Left cardiac atrium (tissue), 4 donors: Measurements from ENCODE around the gene LINC00237. TPM values are rescaled to one million over a fixed set of nuclear protein-coding genes. Genes with fewer than 3 reads are reported as not detected.

Experiments
- ATAC-seq, 2 donors: fragments of 200-7000 bp; cut with Tn5 transposase; one replicate each; pipeline ENCODE4 v1.9.1; 2020; ENCODE audit warnings: mild to moderate bottlenecking in 2 of 2, moderate library complexity in 2 of 2
- DNase-seq: peaks from one replicate; pipeline ENCODE4 v3.0.0-alpha.2; 2020
- intact Hi-C, 2 donors: fragments of 100-400 bp; cut with DNase I; formaldehyde crosslinking; loops; one replicate each; pipeline versions ENCODE4 v1.14.1 to v1.15.1; 2022 to 2023
- total RNA-seq, 2 donors: library from RNA; stranded (reverse); fragmentation: NEBNext Ultra II Directional; extraction: Animal tissue kit (Norgen Biotek cat#: 25700); gene quantifications; one replicate each; pipeline ENCODE4 v1.2.1, GENCODE V29; 2021
- donor health status: DM: no; HTN: yes; CAD: no.
- donor health status: DM: no; HTN: yes; CAD: no; lungs with severe emphysema.
- donor health status: DM: yes; HTN: yes; CAD: no.
- donor health status: Dilated cardiomyopathy.

Gene LINC00237
- total RNA-seq, 2 donors from 2014 or later, result not detected

GRCh38 chr20:21101932-21102575 lies 4.1 kb downstream of the LINC00237 start:
- no peak for DNase-seq
- intact Hi-C loops, result no loop called here
- peak; percentile 24 to 53 for ATAC-seq

- DNase-seq, result no peak
- ATAC-seq, result peak; percentile 20 to 23
- intact Hi-C loops, result no loop called here
Measured at GRCh38 chr20:21101453-21101931, 4.7 kb downstream of the LINC00237 start.

- intact Hi-C loops, result no loop called here
- no peak for DNase-seq
- peak in 1 of 2 donors; percentile 5 for ATAC-seq
Measured at GRCh38 chr20:21100578-21101452, 5.3 kb downstream of the LINC00237 start.

GRCh38 chr20:21099751-21100577 lies 6.2 kb downstream of the LINC00237 start:
- DNase-seq, result peak; percentile 44
- intact Hi-C loops, result no loop called here
- ATAC-seq, result peak; percentile 35 to 40

GRCh38 chr20:21096321-21097043 lies 9.7 kb downstream of the LINC00237 start:
- ATAC-seq (peak in 1 of 2 donors; percentile 36), DNase-seq (no peak)
- intact Hi-C loops, result no loop called here

GRCh38 chr20:21092806-21093205 lies 13.4 kb downstream of the LINC00237 start:
- no peak for DNase-seq
- ATAC-seq, result no peak
- intact Hi-C loops, result no loop called here

- DNase-seq (no peak), ATAC-seq (no peak)
- intact Hi-C loops, result no loop called here
Measured at GRCh38 chr20:21090721-21091120, 15.4 kb downstream of the LINC00237 start.

- intact Hi-C loops, result no loop called here
- ATAC-seq, result no peak
- DNase-seq, result no peak
Measured at GRCh38 chr20:21090111-21090618, 16.0 kb downstream of the LINC00237 start.

GRCh38 chr20:21089391-21089790 lies 16.8 kb downstream of the LINC00237 start:
- ATAC-seq, result no peak
- intact Hi-C loops, result loop anchor here in 1 of 2 donors (10.0 kb wide), 1 partner anchor 55 kb away; no protein-coding TSS in a partner anchor

GRCh38 chr20:21087862-21088540 lies 18.2 kb downstream of the LINC00237 start:
- intact Hi-C loops, result loop anchor here in 1 of 2 donors (10.0 kb wide), 1 partner anchor 57 kb away; no protein-coding TSS in a partner anchor
- ATAC-seq, result no peak
- DNase-seq, result no peak

More at GRCh38 chr20:21089391-21089790, 16.8 kb downstream of the LINC00237 start:
- no peak for DNase-seq

GRCh38 chr20:21083825-21084325 lies 22.3 kb downstream of the LINC00237 start:
- intact Hi-C loops, result loop anchor here in 1 of 2 donors (10.0 kb wide), 1 partner anchor 61 kb away; no protein-coding TSS in a partner anchor
- DNase-seq (no peak), ATAC-seq (no peak)

- no peak for DNase-seq
- intact Hi-C loops, result loop anchor here in 1 of 2 donors (10.0 kb wide), 1 partner anchor 62 kb away; no protein-coding TSS in a partner anchor
- no peak for ATAC-seq
Measured at GRCh38 chr20:21082584-21082983, 23.6 kb downstream of the LINC00237 start.

- ATAC-seq, result no peak
- intact Hi-C loops, result no loop called here
Measured at GRCh38 chr20:21077809-21078345, 28.3 kb downstream of the LINC00237 start.

GRCh38 chr20:21076073-21076472 lies 30.1 kb downstream of the LINC00237 start:
- DNase-seq (no peak), ATAC-seq (no peak)
- intact Hi-C loops, result no loop called here

More at GRCh38 chr20:21077809-21078345, 28.3 kb downstream of the LINC00237 start:
- DNase-seq, result no peak

GRCh38 chr20:21075471-21075870 lies 30.7 kb downstream of the LINC00237 start:
- intact Hi-C loops, result no loop called here
- ATAC-seq (no peak), DNase-seq (no peak)

GRCh38 chr20:21074605-21075336 lies 31.4 kb downstream of the LINC00237 start:
- DNase-seq (no peak), ATAC-seq (no peak)
- intact Hi-C loops, result no loop called here
